GM12878 (cell line): ENCODE data around the gene NEURL4. TPM values are rescaled to one million over a fixed set of nuclear protein-coding genes. Genes with fewer than 3 reads are reported as not detected.

Experiments
- ATAC-seq: fragments of 200-7000 bp; cut with Tn5 transposase; 3 replicates; pipeline ENCODE4 v1.9.1; 2020; ENCODE audit warnings: mild to moderate bottlenecking, moderate library complexity
- BruUV-seq: library from RNA; stranded (reverse); fragments of 400-500 nt; replicated peaks from 2 replicates; lab custom pipeline; 2021; lab: Mats Ljungman, UMichigan
- CTCF ChIA-PET: fragments of 300-600 bp; sonication (Branson Sonifier 250); formaldehyde crosslinking; extraction: SDS; loops from one replicate; lab custom pipeline; 2021; ENCODE audit warnings: inconsistent platforms; lab: Yijun Ruan, JAX
- POLR2A ChIA-PET: fragments of 350-600 bp; formaldehyde crosslinking; extraction: SDS; loops from one replicate; lab custom pipeline; 2021; ENCODE audit warnings: inconsistent platforms; lab: Charles Lee
- RAD21 ChIA-PET: fragments of 300-600 bp; sonication (Branson Sonifier 250); formaldehyde crosslinking; loops from one replicate; lab custom pipeline; 2023; ENCODE audit warnings: antibody characterized with exemption; ENCODE audit not compliant: unreplicated experiment; lab: Charles Lee
- SMC1A ChIA-PET: fragments of 300-600 bp; sonication (Branson Sonifier 250); formaldehyde crosslinking; loops from one replicate; lab custom pipeline; 2023; ENCODE audit not compliant: unreplicated experiment, uncharacterized antibody; lab: Charles Lee
- DNase-seq: peaks from one replicate; pipeline ENCODE4 v3.0.0-alpha.2; 2011; ENCODE audit warnings: low read depth, low spot score
- FAIRE-seq: peaks from 3 replicates; lab custom pipeline; 2011; peaks lifted over from hg19 to GRCh38; lab: Jason Lieb, UNC
- H2AFZ ChIP-seq: 2 replicates; pipeline ENCODE4 v1.6.0; 2011; ENCODE audit warnings: low read depth, low read length, control low read depth; ENCODE audit not compliant: control insufficient read depth
- H3K27ac ChIP-seq: 2 replicates; pipeline ENCODE4 v1.5.1; 2011; ENCODE audit warnings: control low read depth; ENCODE audit not compliant: control insufficient read depth, insufficient read depth
- H3K27me3 ChIP-seq, 2 experiments: replicated peaks in 1 of 2; 2 replicates each; pipeline versions ENCODE4 v1.6.0 to v1.6.1; 2011; ENCODE audit warnings: low read length in 1 of 2; ENCODE audit not compliant: control insufficient read depth in 2 of 2, insufficient read depth in 2 of 2
- H3K36me3 ChIP-seq, 2 experiments: 2 replicates each; pipeline ENCODE4 v1.5.1; 2011; ENCODE audit warnings: low read length in 1 of 2; ENCODE audit not compliant: control insufficient read depth in 2 of 2, insufficient read depth in 2 of 2
- H3K4me1 ChIP-seq: 2 replicates; pipeline ENCODE4 v1.6.1; 2011; ENCODE audit warnings: mild to moderate bottlenecking, low read length, moderate library complexity, mixed read lengths; ENCODE audit not compliant: control insufficient read depth, insufficient read depth
- H3K4me2 ChIP-seq: 2 replicates; pipeline ENCODE4 v1.6.0; 2011; ENCODE audit warnings: control low read depth; ENCODE audit not compliant: control insufficient read depth, insufficient read depth
- H3K4me3 ChIP-seq: fragments of 200-600 bp; sonication (generic); 2 replicates; pipeline ENCODE4 v1.5.1; 2016
- H3K79me2 ChIP-seq: 2 replicates; pipeline ENCODE4 v1.6.0; 2011; ENCODE audit warnings: low read length; ENCODE audit not compliant: control insufficient read depth, insufficient read depth
- H3K9ac ChIP-seq: 2 replicates; pipeline ENCODE4 v1.8.0; 2011; ENCODE audit warnings: low read length, control low read depth, mixed read lengths; ENCODE audit not compliant: control insufficient read depth, insufficient read depth
- H3K9me3 ChIP-seq: replicated peaks from 3 replicates; pipeline ENCODE4 v1.5.1; 2011; ENCODE audit warnings: mild to moderate bottlenecking, low read length; ENCODE audit not compliant: control insufficient read depth, insufficient read depth
- H4K20me1 ChIP-seq: 2 replicates; pipeline ENCODE4 v1.6.0; 2011; ENCODE audit not compliant: control insufficient read depth, insufficient read depth
- BHLHE40 ChIP-seq, 2 experiments: fragments of 450-650 bp in 1 of 2; IDR thresholded peaks; 2 replicates each; pipeline ENCODE4 v1.6.1; 2011 to 2017; ENCODE audit warnings: low read depth in 2 of 2, borderline replicate concordance in 1 of 2, improper control_type of control experiment in 1 of 2, low read length in 1 of 2, mild to moderate bottlenecking in 1 of 2
- IKZF1 ChIP-seq: fragments of 450-650 bp; conservative IDR thresholded peaks from 2 replicates; pipeline ENCODE4 v1.6.1; 2017; ENCODE audit warnings: antibody characterized with exemption, mild to moderate bottlenecking
- IKZF2 ChIP-seq, 2 experiments: fragments of 450-650 bp; IDR thresholded peaks; 2 replicates each; pipeline ENCODE4 v1.6.1; 2017; ENCODE audit warnings: mild to moderate bottlenecking in 2 of 2, moderate library complexity in 2 of 2
- IRF4 ChIP-seq: IDR thresholded peaks from 2 replicates; pipeline ENCODE4 v1.6.1; 2011; ENCODE audit warnings: low read depth, low read length
- KAT2A ChIP-seq: conservative IDR thresholded peaks from 2 replicates; pipeline ENCODE4 v1.6.1; 2011; ENCODE audit warnings: low read depth, low read length; ENCODE audit not compliant: control insufficient read depth
- LARP7 ChIP-seq: fragments of 450-650 bp; IDR thresholded peaks from 2 replicates; pipeline ENCODE4 v1.6.1; 2017; ENCODE audit warnings: mild to moderate bottlenecking
- NBN ChIP-seq: fragments of 450-650 bp; IDR thresholded peaks from 2 replicates; pipeline ENCODE4 v1.6.1; 2016
- PAX5 ChIP-seq: IDR thresholded peaks from 2 replicates; pipeline ENCODE4 v1.6.1; 2011; ENCODE audit warnings: low read depth, low read length, borderline replicate concordance
- POLR2A ChIP-seq: IDR thresholded peaks from 2 replicates; pipeline ENCODE4 v1.6.1; 2011; ENCODE audit warnings: low read depth, mild to moderate bottlenecking, low read length
- SMAD1 ChIP-seq: fragments of 450-650 bp; IDR thresholded peaks from 2 replicates; pipeline ENCODE4 v1.6.1; 2018; ENCODE audit warnings: mild to moderate bottlenecking, low read depth; ENCODE audit not compliant: partially characterized antibody
- SMC3 ChIP-seq: IDR thresholded peaks from 2 replicates; pipeline ENCODE4 v1.6.1; 2011; ENCODE audit warnings: low read length, improper control_type of control experiment, borderline replicate concordance
- STAT3 ChIP-seq: IDR thresholded peaks from 2 replicates; pipeline ENCODE4 v1.6.1; 2011; ENCODE audit warnings: low read depth, low read length, improper control_type of control experiment
- TCF3 ChIP-seq: IDR thresholded peaks from 2 replicates; pipeline ENCODE4 v1.6.1; 2012; ENCODE audit warnings: low read depth, mild to moderate bottlenecking, low read length, borderline replicate concordance; ENCODE audit not compliant: insufficient read depth
- YY1 ChIP-seq: IDR thresholded peaks from 2 replicates; pipeline ENCODE4 v1.6.1; 2011; ENCODE audit warnings: low read depth, mild to moderate bottlenecking, low read length
- ZNF207 ChIP-seq: fragments of 450-650 bp; IDR thresholded peaks from 2 replicates; pipeline ENCODE4 v1.6.1; 2014; ENCODE audit warnings: antibody characterized with exemption, mild to moderate bottlenecking, borderline replicate concordance
- ZNF622 ChIP-seq: fragments of 450-650 bp; IDR thresholded peaks from 2 replicates; pipeline ENCODE4 v1.6.1; 2017; ENCODE audit warnings: mild to moderate bottlenecking, inconsistent platforms
- WGBS: methylation state at CpG from one replicate; pipeline ENCODE4 v1.1.6; 2016; ENCODE audit warnings: low lambda C conversion rate; ENCODE audit not compliant: insufficient replicate concordance, insufficient coverage; ENCODE audit errors: missing lambda C conversion rate; 5-methylcytosine and 5-hydroxymethylcytosine counted together
- in situ Hi-C: fragments of 300-500 bp; cut with MboI; formaldehyde crosslinking; loops from 9 replicates; pipeline ENCODE4 v1.14.3; 2018; ENCODE audit warnings: mixed read lengths
- intact Hi-C: fragments of 100-400 bp; cut with micrococcal nuclease; formaldehyde crosslinking; loops from one replicate; pipeline ENCODE4 v1.14.2; 2022; ENCODE audit not compliant: unreplicated experiment
- polyA plus RNA-seq, 11 experiments: library from polyadenylated mRNA; depleted of rRNA in 4 of 11; unstranded in 6 of 11; stranded (reverse) in 5 of 11; fragments of >200 nt; fragmentation: Nextera tagmentation in 4 of 11; fragmentation: Illumina TruSeq in 1 of 11; extraction: Ambion mirVana in 4 of 11; extraction: Trizol in 1 of 11; gene quantifications; 1 replicate in 1 of 11; 2 replicates in 10 of 11; pipeline versions ENCODE4 v1.2.1 to v1.2.3, GENCODE V29; 2011 to 2016; ENCODE audit warnings: inconsistent platforms in 2 of 11, missing spikeins in 2 of 11, low read depth in 1 of 11
- total RNA-seq, 4 experiments: library from RNA; depleted of rRNA in 3 of 4; stranded (reverse); fragments of >200 nt in 3 of 4; fragmentation: Illumina TruSeq in 1 of 4; extraction: Trizol in 1 of 4; gene quantifications; 2 replicates each; pipeline versions ENCODE4 v1.2.1 to v1.2.3, GENCODE V29; 2013 to 2021
- TF ChIP-seq, protein P1 (sequence below), 3 experiments: IDR thresholded peaks in 2 of 3; conservative IDR thresholded peaks in 1 of 3; 2 replicates each; pipeline ENCODE4 v1.5.1; 2011; ENCODE audit warnings: low read depth in 3 of 3, low read length in 3 of 3, mild to moderate bottlenecking in 3 of 3, control low read depth in 2 of 3, moderate library complexity in 2 of 3, inconsistent platforms in 1 of 3, mixed read lengths in 1 of 3; ENCODE audit not compliant: control insufficient read depth in 2 of 3, insufficient read depth in 1 of 3; ENCODE audit errors: extremely low read depth in 1 of 3
- TF ChIP-seq, protein P2 (sequence below): fragments of 450-650 bp; IDR thresholded peaks from 2 replicates; pipeline ENCODE4 v1.6.1; 2018; ENCODE audit warnings: mild to moderate bottlenecking, low read depth, moderate library complexity; ENCODE audit not compliant: partially characterized antibody
- TF ChIP-seq, protein P3 (sequence below): IDR thresholded peaks from 2 replicates; pipeline ENCODE4 v1.6.1; 2012; ENCODE audit warnings: low read depth, low read length, improper control_type of control experiment

Gene NEURL4
- total and polyA plus RNA-seq, 10 of the 15 experiments (the other 5 are each of a cell fraction or from before 2014, with no cell fraction given): 0.03 to 41.9 (median 10.0) TPM

DNA sequence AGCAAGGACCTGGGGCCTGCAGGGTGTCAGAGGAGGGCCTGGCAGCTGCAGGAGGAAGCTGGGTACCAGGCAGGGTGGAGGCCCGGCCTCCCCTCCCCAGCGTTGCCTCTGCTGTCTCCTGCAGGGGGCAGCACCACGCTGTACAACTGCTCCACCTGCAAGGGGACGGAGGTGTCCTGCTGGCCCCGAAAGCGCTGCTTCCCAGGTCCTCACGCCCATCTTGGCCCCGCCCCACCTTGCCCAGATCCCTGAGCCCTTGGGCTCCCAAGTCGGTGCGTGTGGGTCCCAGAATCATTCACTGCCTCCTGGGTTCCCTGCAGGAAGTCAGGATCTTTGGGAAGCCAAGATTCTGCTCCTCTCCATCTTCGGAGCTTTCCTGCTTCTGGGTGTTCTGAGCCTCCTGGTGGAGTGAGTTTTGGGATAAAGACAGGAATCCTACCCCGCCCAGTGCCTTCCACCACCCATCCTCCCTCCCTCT lies 27.0 kb upstream of the NEURL4 start:
- ATAC-seq (peak; percentile 69), FAIRE-seq (peak; percentile 98), DNase-seq (no peak)
- Histone ChIP-seq H3K79me2 (peaks cover 7% of the 10 kb centered on the region), H3K9me3 (no peaks in the 10 kb centered on the region), H3K36me3 (no peaks in the 10 kb centered on the region), H4K20me1 (no peaks in the 10 kb centered on the region), H3K4me1 (peaks cover 18% of the 10 kb centered on the region), H3K27me3 (no peaks in the 10 kb centered on the region), H3K9ac (no peak overlapping the region), H2AFZ (peak overlapping the region; percentile 30; the same call in 1 of the 2 replicates), H3K4me3 (no peak overlapping the region), H3K4me2 (no peak overlapping the region), H3K27ac (no peak overlapping the region)
- 4% methylated on average over 12 of the region's 12 CpGs for WGBS
- RAD21 ChIA-PET: interaction anchor here (0.6 to 3.6 kb wide), 15 partner anchors 19 to 361 kb away, joined by 3 to 31 read pairs (median 4); partner anchors contain the start of genes ACAP1, DNAH2, MPDU1 and TMEM102
- CTCF ChIA-PET: interaction anchor here (0.6 to 4.0 kb wide), 54 partner anchors 11 to 651 kb away, joined by 3 to 58 read pairs (median 4); partner anchors contain the start of genes ACAP1, CD68, KDM6B and MPDU1
- POLR2A ChIA-PET: interaction anchor here (0.6 to 1.5 kb wide), 5 partner anchors 80 to 331 kb away, joined by 3 to 9 read pairs (median 3); partner anchors contain the start of genes TMEM102, TP53 and WRAP53
- SMC1A ChIA-PET: interaction anchor here (0.6 to 2.4 kb wide), 15 partner anchors 20 to 331 kb away, joined by 3 to 10 read pairs (median 4); partner anchors contain the start of genes ACAP1, SLC2A4, TMEM256 and TP53
- in situ Hi-C loops: no loop called here
- BruUV-seq: no TSS peak
- intact Hi-C loops: loop anchor here (2.0 kb wide), 1 partner anchor 205 kb away; the partner anchor contains the start of gene SENP3
- 0 out of 2 replicates have a peak, but pooled peaks have one; percentile 47 for TF ChIP-seq TCF3
- peak; percentile 85 for TF ChIP-seq SMC3
- peak; percentile 57; the same call in 1 of the 2 replicates for TF ChIP-seq LARP7
- peak in 1 of 2 experiments; percentile 40; a peak in 2 of 4 replicates for TF ChIP-seq BHLHE40 (IDR thresholded peaks at IDR 0.05; ENCODE audit: borderline replicate concordance in 1 of 2, low read depth in 2 of 2, low read length in 1 of 2)
- no peak for TF ChIP-seq SMAD1
- 0 out of 2 replicates have a peak, but pooled peaks have one; percentile 42 for TF ChIP-seq ZNF207
- TF ChIP-seq, protein P1, sequence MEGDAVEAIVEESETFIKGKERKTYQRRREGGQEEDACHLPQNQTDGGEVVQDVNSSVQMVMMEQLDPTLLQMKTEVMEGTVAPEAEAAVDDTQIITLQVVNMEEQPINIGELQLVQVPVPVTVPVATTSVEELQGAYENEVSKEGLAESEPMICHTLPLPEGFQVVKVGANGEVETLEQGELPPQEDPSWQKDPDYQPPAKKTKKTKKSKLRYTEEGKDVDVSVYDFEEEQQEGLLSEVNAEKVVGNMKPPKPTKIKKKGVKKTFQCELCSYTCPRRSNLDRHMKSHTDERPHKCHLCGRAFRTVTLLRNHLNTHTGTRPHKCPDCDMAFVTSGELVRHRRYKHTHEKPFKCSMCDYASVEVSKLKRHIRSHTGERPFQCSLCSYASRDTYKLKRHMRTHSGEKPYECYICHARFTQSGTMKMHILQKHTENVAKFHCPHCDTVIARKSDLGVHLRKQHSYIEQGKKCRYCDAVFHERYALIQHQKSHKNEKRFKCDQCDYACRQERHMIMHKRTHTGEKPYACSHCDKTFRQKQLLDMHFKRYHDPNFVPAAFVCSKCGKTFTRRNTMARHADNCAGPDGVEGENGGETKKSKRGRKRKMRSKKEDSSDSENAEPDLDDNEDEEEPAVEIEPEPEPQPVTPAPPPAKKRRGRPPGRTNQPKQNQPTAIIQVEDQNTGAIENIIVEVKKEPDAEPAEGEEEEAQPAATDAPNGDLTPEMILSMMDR (IDR thresholded peaks at IDR 0.05 in 2 of 3, conservative IDR thresholded peaks at IDR 0.05 in 1 of 3; ENCODE audit: control insufficient read depth in 2 of 3, extremely low read depth in 1 of 3, insufficient read depth in 1 of 3, low read depth in 3 of 3, low read length in 3 of 3): peak; percentile 92 to 96 (median 93); a peak in 5 of 6 replicates
- peak in 1 of 2 experiments; percentile 26; a peak in 2 of 4 replicates for TF ChIP-seq IKZF2 (IDR thresholded peaks at IDR 0.05)
- peak; percentile 56; the same call in 1 of the 2 replicates for TF ChIP-seq IRF4
- no peak for TF ChIP-seq ZNF622
- peak; percentile 67 for TF ChIP-seq YY1
- no peak for TF ChIP-seq KAT2A
- 0 out of 2 replicates have a peak, but pooled peaks have one; percentile 27 for TF ChIP-seq PAX5
- TF ChIP-seq IKZF1: peak; percentile 49
- TF ChIP-seq STAT3: no peak
- TF ChIP-seq, protein P2, sequence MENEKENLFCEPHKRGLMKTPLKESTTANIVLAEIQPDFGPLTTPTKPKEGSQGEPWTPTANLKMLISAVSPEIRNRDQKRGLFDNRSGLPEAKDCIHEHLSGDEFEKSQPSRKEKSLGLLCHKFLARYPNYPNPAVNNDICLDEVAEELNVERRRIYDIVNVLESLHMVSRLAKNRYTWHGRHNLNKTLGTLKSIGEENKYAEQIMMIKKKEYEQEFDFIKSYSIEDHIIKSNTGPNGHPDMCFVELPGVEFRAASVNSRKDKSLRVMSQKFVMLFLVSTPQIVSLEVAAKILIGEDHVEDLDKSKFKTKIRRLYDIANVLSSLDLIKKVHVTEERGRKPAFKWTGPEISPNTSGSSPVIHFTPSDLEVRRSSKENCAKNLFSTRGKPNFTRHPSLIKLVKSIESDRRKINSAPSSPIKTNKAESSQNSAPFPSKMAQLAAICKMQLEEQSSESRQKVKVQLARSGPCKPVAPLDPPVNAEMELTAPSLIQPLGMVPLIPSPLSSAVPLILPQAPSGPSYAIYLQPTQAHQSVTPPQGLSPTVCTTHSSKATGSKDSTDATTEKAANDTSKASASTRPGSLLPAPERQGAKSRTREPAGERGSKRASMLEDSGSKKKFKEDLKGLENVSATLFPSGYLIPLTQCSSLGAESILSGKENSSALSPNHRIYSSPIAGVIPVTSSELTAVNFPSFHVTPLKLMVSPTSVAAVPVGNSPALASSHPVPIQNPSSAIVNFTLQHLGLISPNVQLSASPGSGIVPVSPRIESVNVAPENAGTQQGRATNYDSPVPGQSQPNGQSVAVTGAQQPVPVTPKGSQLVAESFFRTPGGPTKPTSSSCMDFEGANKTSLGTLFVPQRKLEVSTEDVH: no peak
- no peak for TF ChIP-seq POLR2A
- TF ChIP-seq NBN: peak; percentile 68; the same call in 1 of the 2 replicates
- TF ChIP-seq, protein P3, sequence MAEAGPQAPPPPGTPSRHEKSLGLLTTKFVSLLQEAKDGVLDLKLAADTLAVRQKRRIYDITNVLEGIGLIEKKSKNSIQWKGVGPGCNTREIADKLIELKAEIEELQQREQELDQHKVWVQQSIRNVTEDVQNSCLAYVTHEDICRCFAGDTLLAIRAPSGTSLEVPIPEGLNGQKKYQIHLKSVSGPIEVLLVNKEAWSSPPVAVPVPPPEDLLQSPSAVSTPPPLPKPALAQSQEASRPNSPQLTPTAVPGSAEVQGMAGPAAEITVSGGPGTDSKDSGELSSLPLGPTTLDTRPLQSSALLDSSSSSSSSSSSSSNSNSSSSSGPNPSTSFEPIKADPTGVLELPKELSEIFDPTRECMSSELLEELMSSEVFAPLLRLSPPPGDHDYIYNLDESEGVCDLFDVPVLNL: no peak
